Sigmoid colon (tissue), 7 donors: ENCODE results near the gene KDM6B. TPM values are rescaled to one million over a fixed set of nuclear protein-coding genes. Genes with fewer than 3 reads are reported as not detected.

ENCODE experiments used
- DNase-seq: peaks from one replicate; pipeline ENCODE4 v3.0.0-alpha.2; 2019
- H3K27ac ChIP-seq, 4 donors: fragments of 200-600 bp; sonication (generic); one replicate each; pipeline ENCODE4 v1.5.1; 2016 to 2019; ENCODE audit warnings: mild to moderate bottlenecking in 1 of 4
- H3K27me3 ChIP-seq, 3 donors: fragments of 200-600 bp; sonication (generic); one replicate each; pipeline ENCODE4 v1.5.1; 2019; ENCODE audit warnings: mild to moderate bottlenecking in 1 of 3
- H3K36me3 ChIP-seq, 4 donors: fragments of 200-600 bp; sonication (generic); one replicate each; pipeline ENCODE4 v1.5.1; 2016 to 2019
- H3K4me1 ChIP-seq, 4 donors: fragments of 200-600 bp; sonication (generic); one replicate each; pipeline ENCODE4 v1.5.1; 2017 to 2019
- H3K4me3 ChIP-seq, 4 donors: fragments of 200-600 bp; sonication (generic); one replicate each; pipeline ENCODE4 v1.5.1; 2017 to 2019; ENCODE audit warnings: mild to moderate bottlenecking in 2 of 4, moderate library complexity in 1 of 4
- H3K9me3 ChIP-seq, 4 donors: fragments of 200-600 bp in 3 of 4; sonication (generic) in 3 of 4; one replicate each; pipeline versions ENCODE4 v1.5.1 to v1.6.1; 2013 to 2019
- CTCF ChIP-seq, 4 experiments: fragments of 450-650 bp in 3 of 4; fragments of 200-600 bp in 1 of 4; IDR thresholded peaks; one replicate each; pipeline ENCODE4 v1.5.1; 2016 to 2019; ENCODE audit warnings: antibody characterized with exemption in 4 of 4, mild to moderate bottlenecking in 3 of 4, moderate library complexity in 2 of 4
- EP300 ChIP-seq, 4 donors: sonication (generic); formaldehyde crosslinking; IDR thresholded peaks; one replicate each; pipeline ENCODE4 v1.6.1; 2017; ENCODE audit warnings: antibody characterized with exemption in 4 of 4
- POLR2A ChIP-seq, 2 donors: fragments of 450-650 bp; IDR thresholded peaks; one replicate each; pipeline ENCODE4 v1.6.1; 2016; ENCODE audit warnings: antibody characterized with exemption in 2 of 2, mild to moderate bottlenecking in 2 of 2, moderate library complexity in 2 of 2
- POLR2AphosphoS5 ChIP-seq, 4 donors: sonication (generic); formaldehyde crosslinking; IDR thresholded peaks; one replicate each; pipeline ENCODE4 v1.6.1; 2017; ENCODE audit warnings: antibody characterized with exemption in 4 of 4
- WGBS, 2 donors: extraction: QIAGEN DNeasy Blood & Tissue Kit; methylation state at CpG; one replicate each; pipeline ENCODE4 v1.1.7; 2013; 5-methylcytosine and 5-hydroxymethylcytosine counted together
- intact Hi-C: fragments of 100-400 bp; cut with DNase I; formaldehyde crosslinking; loops from one replicate; pipeline ENCODE4 v1.15.1; 2023
- polyA plus RNA-seq, 3 donors: library from polyadenylated mRNA; stranded (reverse); fragments of 200-250 nt; gene quantifications; one replicate each; pipeline ENCODE4 v1.2.3, GENCODE V29; 2013
- total RNA-seq, 4 donors: library from RNA; depleted of rRNA; stranded (reverse); fragments of >200 nt; gene quantifications; one replicate each; pipeline ENCODE4 v1.1.0, GENCODE V29; 2016
- donor health status: healthy with polysubstance abuse.
- donor health status: Bipolar disorder and iron deficiency.
- donor health status: healthy.

Gene KDM6B
- total and polyA plus RNA-seq, 7 donors = 5.5 to 19.4 (median 7.8) TPM

- intact Hi-C loops = loop anchor here (1.0 to 10.0 kb wide), 5 partner anchors 29 to 235 kb away; no protein-coding TSS in a partner anchor
- 77 to 80% methylated on average over 14 of the region's 14 CpGs for WGBS, 2 donors
These were observed 11.9 kb upstream of the KDM6B start for GRCh38 chr17:7822126-7822525.

GRCh38 chr17:7823581-7824001, 10.4 kb upstream of the KDM6B start:
- TF ChIP-seq CTCF (IDR thresholded peaks at IDR 0.05) (no peak), EP300 (IDR thresholded peaks at IDR 0.05) (no peak), POLR2A (IDR thresholded peaks at IDR 0.05) (no peak), POLR2AphosphoS5 (IDR thresholded peaks at IDR 0.05) (no peak)
- H3K4me1 ChIP-seq = no peaks in the 10 kb centered on the region
- H3K27ac ChIP-seq = no peak overlapping the region
- no peaks in the 10 kb centered on the region for H3K36me3 ChIP-seq
- no peaks in the 10 kb centered on the region for H3K9me3 ChIP-seq
- intact Hi-C loops = loop anchor here (5.0 to 10.0 kb wide), 3 partner anchors 71 to 234 kb away; no protein-coding TSS in a partner anchor
- DNase-seq = no peak
- 90 to 94% methylated on average over 20 of the region's 20 CpGs for WGBS, 2 donors
- peaks cover 0 to 5% (median 0%) of the 10 kb centered on the region in 3 donors for H3K27me3 ChIP-seq
- H3K4me3 ChIP-seq = no peak overlapping the region

More at GRCh38 chr17:7822126-7822525, 11.9 kb upstream of the KDM6B start:
- no peaks in the 10 kb centered on the region for H3K36me3 ChIP-seq
- no peak overlapping the region for H3K27ac ChIP-seq
- H3K9me3 ChIP-seq = no peaks in the 10 kb centered on the region
- no peaks in the 10 kb centered on the region for H3K4me1 ChIP-seq
- H3K4me3 ChIP-seq = no peak overlapping the region
- H3K27me3 ChIP-seq = no peaks in the 10 kb centered on the region
- no peak for DNase-seq
- TF ChIP-seq CTCF (IDR thresholded peaks at IDR 0.05) (no peak), POLR2AphosphoS5 (IDR thresholded peaks at IDR 0.05) (no peak), EP300 (IDR thresholded peaks at IDR 0.05) (no peak), POLR2A (IDR thresholded peaks at IDR 0.05) (no peak)

- TF ChIP-seq POLR2A (IDR thresholded peaks at IDR 0.05) (no peak), EP300 (IDR thresholded peaks at IDR 0.05) (no peak), CTCF (IDR thresholded peaks at IDR 0.05) (no peak), POLR2AphosphoS5 (IDR thresholded peaks at IDR 0.05) (no peak)
- H3K4me1 ChIP-seq = no peaks in the 10 kb centered on the region
- no peak overlapping the region for H3K27ac ChIP-seq
- H3K27me3 ChIP-seq = peaks cover 0 to 5% (median 0%) of the 10 kb centered on the region in 3 donors
- no peaks in the 10 kb centered on the region for H3K9me3 ChIP-seq
- intact Hi-C loops = loop anchor here (5.0 to 10.0 kb wide), 3 partner anchors 71 to 233 kb away; no protein-coding TSS in a partner anchor
- H3K36me3 ChIP-seq = no peaks in the 10 kb centered on the region
- no peak overlapping the region for H3K4me3 ChIP-seq
- DNase-seq = peak; percentile 66
- WGBS, 2 donors = 77 to 89% methylated on average over 9 of the region's 9 CpGs
These were observed 9.7 kb upstream of the KDM6B start for GRCh38 chr17:7824021-7824924.

- TF ChIP-seq CTCF (IDR thresholded peaks at IDR 0.05) = no peak
- TF ChIP-seq EP300 (IDR thresholded peaks at IDR 0.05) = no peak
- no peak for TF ChIP-seq POLR2A (IDR thresholded peaks at IDR 0.05)
- TF ChIP-seq POLR2AphosphoS5 (IDR thresholded peaks at IDR 0.05) = no peak
- H3K27ac ChIP-seq = no peak overlapping the region
- no peaks in the 10 kb centered on the region for H3K4me1 ChIP-seq
- peak; percentile 32 for DNase-seq
- no peak overlapping the region for H3K4me3 ChIP-seq
- H3K36me3 ChIP-seq = no peaks in the 10 kb centered on the region
- H3K9me3 ChIP-seq = no peaks in the 10 kb centered on the region
- WGBS, 2 donors = 44 to 60% methylated on average over 12 of the region's 12 CpGs
- intact Hi-C loops = loop anchor here (10.0 kb wide), 2 partner anchors 69 to 81 kb away; no protein-coding TSS in a partner anchor
- H3K27me3 ChIP-seq = peaks cover 0 to 5% (median 0%) of the 10 kb centered on the region in 3 donors
These were observed 8.6 kb upstream of the KDM6B start for GRCh38 chr17:7825206-7825990.
